HepG2 (cell line): ENCODE results near the gene DDI2. TPM values are rescaled to one million over a fixed set of nuclear protein-coding genes. Genes with fewer than 3 reads are reported as not detected.

Experiments
- HES4 ChIP-seq: sonication (generic); formaldehyde crosslinking; IDR thresholded peaks from 2 replicates; pipeline ENCODE4 v1.9.0; 2021; ENCODE audit warnings: mild to moderate bottlenecking, missing genetic modification reagents, borderline replicate concordance
- MED8 ChIP-seq: sonication (generic); formaldehyde crosslinking; IDR thresholded peaks from 2 replicates; pipeline ENCODE4 v1.8.1; 2023; ENCODE audit warnings: mild to moderate bottlenecking, missing genetic modification reagents; ENCODE audit not compliant: insufficient replicate concordance
- MNT ChIP-seq: fragments of 450-650 bp; IDR thresholded peaks from 2 replicates; pipeline ENCODE4 v1.6.1; 2016
- TCF7 ChIP-seq: sonication (generic); IDR thresholded peaks from 2 replicates; pipeline ENCODE4 v1.6.1; 2016; ENCODE audit warnings: antibody characterized with exemption, low read depth
- ZNF260 ChIP-seq: sonication (generic); formaldehyde crosslinking; IDR thresholded peaks from 2 replicates; pipeline ENCODE4 v1.4.0; 2020; ENCODE audit warnings: missing genetic modification reagents, low read depth, mild to moderate bottlenecking, borderline replicate concordance
- ZNF468 ChIP-seq: sonication (generic); formaldehyde crosslinking; IDR thresholded peaks from 2 replicates; pipeline ENCODE4 v1.8.0; 2022; ENCODE audit warnings: mild to moderate bottlenecking, moderate library complexity, missing genetic modification reagents
- ZNF501 ChIP-seq: sonication (generic); formaldehyde crosslinking; IDR thresholded peaks from 2 replicates; pipeline ENCODE4 v1.5.1; 2020; ENCODE audit warnings: mild to moderate bottlenecking, moderate library complexity, missing genetic modification reagents
- ZNF646 ChIP-seq: sonication (generic); formaldehyde crosslinking; IDR thresholded peaks from 2 replicates; pipeline ENCODE4 v1.9.0; 2021; ENCODE audit warnings: mild to moderate bottlenecking, missing genetic modification reagents
- ZSCAN31 ChIP-seq: sonication (generic); formaldehyde crosslinking; IDR thresholded peaks from 2 replicates; pipeline ENCODE4 v1.5.0; 2020; ENCODE audit warnings: low read depth, mild to moderate bottlenecking, missing genetic modification reagents
- polyA plus RNA-seq, 8 experiments: library from polyadenylated mRNA; depleted of rRNA in 3 of 8; stranded (reverse) in 7 of 8; unstranded in 1 of 8; fragments of >200 nt; fragmentation: Illumina TruSeq in 4 of 8; extraction: Trizol in 4 of 8; gene quantifications; 2 replicates each; pipeline versions ENCODE4 v1.2.1 to v1.2.3, GENCODE V29; 2011 to 2016; ENCODE audit warnings: low read depth in 4 of 8, missing spikeins in 1 of 8, mixed read lengths in 1 of 8; ENCODE audit not compliant: insufficient read depth in 1 of 8
- total RNA-seq, 5 experiments: library from RNA; depleted of rRNA; stranded (reverse); fragments of >200 nt; fragmentation: Illumina TruSeq; extraction: Trizol; gene quantifications; 2 replicates each; pipeline ENCODE4 v1.2.3, GENCODE V29; 2016; ENCODE audit warnings: low read depth in 1 of 5
- TF ChIP-seq, protein P1 (sequence below): sonication (generic); formaldehyde crosslinking; IDR thresholded peaks from 2 replicates; pipeline ENCODE4 v1.5.0; 2020; ENCODE audit warnings: missing genetic modification reagents
- TF ChIP-seq, protein P2 (sequence below): sonication (generic); formaldehyde crosslinking; IDR thresholded peaks from 2 replicates; pipeline ENCODE4 v1.5.0; 2020; ENCODE audit warnings: mild to moderate bottlenecking, missing genetic modification reagents
- TF ChIP-seq, protein P3 (sequence below): IDR thresholded peaks from 2 replicates; pipeline ENCODE4 v1.6.1; 2016; ENCODE audit warnings: low read depth, borderline replicate concordance
- TF ChIP-seq, protein P4 (sequence below): sonication (generic); formaldehyde crosslinking; IDR thresholded peaks from 2 replicates; pipeline ENCODE4 v1.4.0; 2020; ENCODE audit warnings: low read depth, mild to moderate bottlenecking, missing genetic modification reagents

Gene DDI2
- total and polyA plus RNA-seq, 2 of the 13 experiments (the other 11 are each of a cell fraction or from before 2014, with no cell fraction given), result 8.5 to 25.7 TPM

DNA sequence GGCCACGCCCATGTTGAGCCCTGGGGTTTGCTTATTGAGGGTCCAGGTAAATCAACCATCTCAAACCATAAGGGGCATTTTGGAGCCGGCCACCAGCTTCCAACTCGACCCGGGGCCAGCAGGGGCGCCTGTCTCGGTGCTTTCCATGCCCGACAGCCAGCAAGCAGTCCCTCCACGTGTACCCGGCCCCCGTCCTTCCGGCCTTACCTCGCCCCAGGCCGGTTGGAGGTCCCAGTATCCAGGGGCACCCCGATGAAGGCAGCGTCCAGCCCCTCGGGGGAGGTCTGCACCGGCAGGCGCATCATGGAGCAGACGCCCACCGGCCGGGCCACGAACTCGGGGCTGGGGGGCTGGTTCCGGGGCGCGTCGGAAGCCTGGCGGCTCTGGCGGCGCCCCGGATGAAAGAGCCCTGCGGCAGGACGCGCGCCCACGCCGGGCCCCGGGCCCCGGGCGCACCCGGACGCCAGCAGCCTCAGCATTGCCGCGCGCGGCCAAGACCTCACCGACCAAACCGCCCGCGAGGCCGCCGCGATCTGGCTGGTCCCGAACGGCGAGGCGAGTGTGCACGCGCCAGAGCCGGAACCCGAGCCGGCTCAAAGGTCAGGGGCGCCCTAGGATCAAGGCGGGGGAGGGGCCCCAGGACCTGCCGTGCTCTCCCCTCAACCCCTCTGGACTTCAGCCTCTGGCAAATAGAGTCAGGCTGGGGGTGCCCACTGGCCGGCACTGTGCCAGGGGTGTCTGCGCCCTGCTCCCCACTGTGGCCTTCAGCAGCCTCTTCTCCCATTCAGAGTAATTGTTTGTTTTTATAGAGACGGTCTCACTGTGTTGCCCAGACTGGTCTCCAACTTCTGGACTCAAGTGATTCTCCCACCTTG lies 32.5 kb upstream of the DDI2 start, which contains the start of gene AGMAT (continued):
- TF ChIP-seq, protein P1, sequence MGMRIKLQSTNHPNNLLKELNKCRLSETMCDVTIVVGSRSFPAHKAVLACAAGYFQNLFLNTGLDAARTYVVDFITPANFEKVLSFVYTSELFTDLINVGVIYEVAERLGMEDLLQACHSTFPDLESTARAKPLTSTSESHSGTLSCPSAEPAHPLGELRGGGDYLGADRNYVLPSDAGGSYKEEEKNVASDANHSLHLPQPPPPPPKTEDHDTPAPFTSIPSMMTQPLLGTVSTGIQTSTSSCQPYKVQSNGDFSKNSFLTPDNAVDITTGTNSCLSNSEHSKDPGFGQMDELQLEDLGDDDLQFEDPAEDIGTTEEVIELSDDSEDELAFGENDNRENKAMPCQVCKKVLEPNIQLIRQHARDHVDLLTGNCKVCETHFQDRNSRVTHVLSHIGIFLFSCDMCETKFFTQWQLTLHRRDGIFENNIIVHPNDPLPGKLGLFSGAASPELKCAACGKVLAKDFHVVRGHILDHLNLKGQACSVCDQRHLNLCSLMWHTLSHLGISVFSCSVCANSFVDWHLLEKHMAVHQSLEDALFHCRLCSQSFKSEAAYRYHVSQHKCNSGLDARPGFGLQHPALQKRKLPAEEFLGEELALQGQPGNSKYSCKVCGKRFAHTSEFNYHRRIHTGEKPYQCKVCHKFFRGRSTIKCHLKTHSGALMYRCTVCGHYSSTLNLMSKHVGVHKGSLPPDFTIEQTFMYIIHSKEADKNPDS (CRISPR knock-in tag), result no peak
- peak; percentile 70 for TF ChIP-seq MNT
- TF ChIP-seq, protein P2, sequence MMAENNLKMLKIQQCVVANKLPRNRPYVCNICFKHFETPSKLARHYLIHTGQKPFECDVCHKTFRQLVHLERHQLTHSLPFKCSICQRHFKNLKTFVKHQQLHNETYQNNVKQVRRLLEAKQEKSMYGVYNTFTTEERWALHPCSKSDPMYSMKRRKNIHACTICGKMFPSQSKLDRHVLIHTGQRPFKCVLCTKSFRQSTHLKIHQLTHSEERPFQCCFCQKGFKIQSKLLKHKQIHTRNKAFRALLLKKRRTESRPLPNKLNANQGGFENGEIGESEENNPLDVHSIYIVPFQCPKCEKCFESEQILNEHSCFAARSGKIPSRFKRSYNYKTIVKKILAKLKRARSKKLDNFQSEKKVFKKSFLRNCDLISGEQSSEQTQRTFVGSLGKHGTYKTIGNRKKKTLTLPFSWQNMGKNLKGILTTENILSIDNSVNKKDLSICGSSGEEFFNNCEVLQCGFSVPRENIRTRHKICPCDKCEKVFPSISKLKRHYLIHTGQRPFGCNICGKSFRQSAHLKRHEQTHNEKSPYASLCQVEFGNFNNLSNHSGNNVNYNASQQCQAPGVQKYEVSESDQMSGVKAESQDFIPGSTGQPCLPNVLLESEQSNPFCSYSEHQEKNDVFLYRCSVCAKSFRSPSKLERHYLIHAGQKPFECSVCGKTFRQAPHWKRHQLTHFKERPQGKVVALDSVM (CRISPR knock-in tag), result peak; percentile 100
- peak; percentile 89; the same call in 1 of the 2 replicates for TF ChIP-seq HES4 (CRISPR knock-in tag)
- TF ChIP-seq ZNF260 (CRISPR knock-in tag), result no peak
- TF ChIP-seq, protein P3, sequence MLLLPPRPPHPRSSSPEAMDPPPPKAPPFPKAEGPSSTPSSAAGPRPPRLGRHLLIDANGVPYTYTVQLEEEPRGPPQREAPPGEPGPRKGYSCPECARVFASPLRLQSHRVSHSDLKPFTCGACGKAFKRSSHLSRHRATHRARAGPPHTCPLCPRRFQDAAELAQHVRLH (CRISPR knock-in tag), result peak; percentile 92
- TF ChIP-seq ZSCAN31, result peak; percentile 93
- TF ChIP-seq, protein P4, sequence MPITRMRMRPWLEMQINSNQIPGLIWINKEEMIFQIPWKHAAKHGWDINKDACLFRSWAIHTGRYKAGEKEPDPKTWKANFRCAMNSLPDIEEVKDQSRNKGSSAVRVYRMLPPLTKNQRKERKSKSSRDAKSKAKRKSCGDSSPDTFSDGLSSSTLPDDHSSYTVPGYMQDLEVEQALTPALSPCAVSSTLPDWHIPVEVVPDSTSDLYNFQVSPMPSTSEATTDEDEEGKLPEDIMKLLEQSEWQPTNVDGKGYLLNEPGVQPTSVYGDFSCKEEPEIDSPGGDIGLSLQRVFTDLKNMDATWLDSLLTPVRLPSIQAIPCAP (CRISPR knock-in tag), result 0 out of 2 replicates have a peak, but pooled peaks have one; percentile 45
- peak; percentile 45; the same call in 1 of the 2 replicates for TF ChIP-seq TCF7
- peak; percentile 68 for TF ChIP-seq MED8 (CRISPR knock-in tag)
- TF ChIP-seq ZNF501 (CRISPR knock-in tag), result peak; percentile 65; the same call in 1 of the 2 replicates
- TF ChIP-seq ZNF646 (CRISPR knock-in tag), result no peak
- TF ChIP-seq ZNF468 (CRISPR knock-in tag), result peak; percentile 41; the same call in 1 of the 2 replicates
